Smooth muscle cell (in vitro differentiated cells): ENCODE data around the gene CHPF2. TPM values are rescaled to one million over a fixed set of nuclear protein-coding genes. Genes with fewer than 3 reads are reported as not detected.
A peak's percentile ranks its signal among the peaks of the same experiment; 100 is the strongest.

ENCODE experiments used
- DNase-seq: peaks from one replicate; lab custom pipeline; 2025; ENCODE audit not compliant: unreplicated experiment; lab: John Stamatoyannopoulos, UW
- H2AFZ ChIP-seq: fragments of 200-600 bp; sonication (generic); 2 replicates; pipeline ENCODE4 v1.6.0; 2016; ENCODE audit warnings: antibody characterized with exemption, low read depth, mild to moderate bottlenecking
- H3F3A ChIP-seq: fragments of 200-600 bp; sonication (generic); 2 replicates; pipeline ENCODE4 v1.6.0; 2017; ENCODE audit warnings: antibody characterized with exemption, low read depth
- H3K27ac ChIP-seq: fragments of 200-600 bp; sonication (generic); 2 replicates; pipeline ENCODE4 v1.5.1; 2016; ENCODE audit warnings: low read depth, mild to moderate bottlenecking
- H3K27me3 ChIP-seq: fragments of 200-600 bp; sonication (generic); 2 replicates; pipeline ENCODE4 v1.6.1; 2016; ENCODE audit warnings: low read depth, mild to moderate bottlenecking
- H3K36me3 ChIP-seq: fragments of 200-600 bp; sonication (generic); 2 replicates; pipeline ENCODE4 v1.5.1; 2016; ENCODE audit warnings: low read depth
- H3K4me1 ChIP-seq: fragments of 200-600 bp; sonication (generic); 2 replicates; pipeline ENCODE4 v1.5.1; 2016; ENCODE audit warnings: low read depth
- H3K4me2 ChIP-seq: fragments of 200-600 bp; sonication (generic); 2 replicates; pipeline ENCODE4 v1.6.0; 2016; ENCODE audit warnings: mild to moderate bottlenecking
- H3K4me3 ChIP-seq: fragments of 200-600 bp; sonication (generic); 2 replicates; pipeline ENCODE4 v1.5.1; 2016; ENCODE audit warnings: mild to moderate bottlenecking
- H3K79me2 ChIP-seq: fragments of 200-600 bp; sonication (generic); 2 replicates; pipeline ENCODE4 v1.6.0; 2016; ENCODE audit warnings: low read depth, mild to moderate bottlenecking
- H3K9ac ChIP-seq: fragments of 200-600 bp; sonication (generic); 2 replicates; pipeline ENCODE4 v1.6.0; 2016; ENCODE audit warnings: low read depth
- H3K9me3 ChIP-seq: fragments of 200-600 bp; sonication (generic); replicated peaks from 2 replicates; pipeline ENCODE4 v1.5.1; 2016; ENCODE audit warnings: low read depth
- H4K20me1 ChIP-seq: fragments of 200-600 bp; sonication (generic); 2 replicates; pipeline ENCODE4 v1.6.0; 2016; ENCODE audit warnings: low read depth
- CTCF ChIP-seq: fragments of 200-600 bp; sonication (generic); IDR thresholded peaks from 2 replicates; pipeline ENCODE4 v1.5.1; 2017; ENCODE audit warnings: borderline replicate concordance, mild to moderate bottlenecking, antibody characterized with exemption; ENCODE audit not compliant: insufficient read depth, poor library complexity, severe bottlenecking
- WGBS: methylation state at CpG from one replicate; pipeline ENCODE4 v1.1.7; 2016; ENCODE audit warnings: low lambda C conversion rate; 5-methylcytosine and 5-hydroxymethylcytosine counted together
- polyA plus RNA-seq: library from polyadenylated mRNA; unstranded; fragments of >200 nt; fragmentation: Nextera tagmentation; extraction: Ambion mirVana; gene quantifications from 2 replicates; pipeline ENCODE4 v1.2.1, GENCODE V29; 2016
- total RNA-seq: library from RNA; depleted of rRNA; stranded (reverse); fragments of >200 nt; gene quantifications from 2 replicates; pipeline ENCODE4 v1.2.3, GENCODE V29; 2014

Gene CHPF2
- total and polyA plus RNA-seq, 2 experiments from 2014 or later, result 42.3 to 70.8 TPM

- H3K27me3 ChIP-seq, result no peaks in the 10 kb centered on the region
- H3F3A ChIP-seq, result no peaks in the 10 kb centered on the region
- no peaks in the 10 kb centered on the region for H4K20me1 ChIP-seq
- TF ChIP-seq CTCF, result no peak
- no peaks in the 10 kb centered on the region for H3K36me3 ChIP-seq
- H3K4me2 ChIP-seq, result peak overlapping the region; percentile 99
- 18% methylated on average over 9 of the region's 9 CpGs for WGBS
- peak overlapping the region; percentile 90 for H2AFZ ChIP-seq
- peak overlapping the region; percentile 90 for H3K4me3 ChIP-seq
- no peak for DNase-seq
- H3K4me1 ChIP-seq, result peaks cover 39% of the 10 kb centered on the region
- H3K9me3 ChIP-seq, result no peaks in the 10 kb centered on the region
- peak overlapping the region; percentile 78 for H3K27ac ChIP-seq
- peaks cover 7% of the 10 kb centered on the region for H3K79me2 ChIP-seq
- peak overlapping the region; percentile 86 for H3K9ac ChIP-seq
Observed at GRCh38 chr7:151252561-151252835, 20.2 kb downstream of the CHPF2 start.

- peak overlapping the region; percentile 99 for H3K4me2 ChIP-seq
- H3K4me1 ChIP-seq, result peaks cover 39% of the 10 kb centered on the region
- H3K4me3 ChIP-seq, result peak overlapping the region; percentile 90
- no peaks in the 10 kb centered on the region for H4K20me1 ChIP-seq
- no peaks in the 10 kb centered on the region for H3K9me3 ChIP-seq
- no peak overlapping the region for H3K9ac ChIP-seq
- no peaks in the 10 kb centered on the region for H3K36me3 ChIP-seq
- DNase-seq, result no peak
- WGBS, result 50% methylated on average over 14 of the region's 17 CpGs
- H3K79me2 ChIP-seq, result peaks cover 1% of the 10 kb centered on the region
- H2AFZ ChIP-seq, result peak overlapping the region; percentile 90
- H3F3A ChIP-seq, result no peaks in the 10 kb centered on the region
- no peaks in the 10 kb centered on the region for H3K27me3 ChIP-seq
- no peak for TF ChIP-seq CTCF
- H3K27ac ChIP-seq, result peak overlapping the region; percentile 78
Observed at GRCh38 chr7:151252961-151253711, 20.9 kb downstream of the CHPF2 start.

- Histone ChIP-seq H3K4me2 (no peak overlapping the region), H3K79me2 (no peaks in the 10 kb centered on the region), H3K4me3 (no peak overlapping the region), H3K4me1 (peaks cover 36% of the 10 kb centered on the region), H3F3A (no peaks in the 10 kb centered on the region), H3K9me3 (no peaks in the 10 kb centered on the region), H2AFZ (no peak overlapping the region), H3K36me3 (no peaks in the 10 kb centered on the region), H4K20me1 (no peaks in the 10 kb centered on the region), H3K27ac (no peak overlapping the region), H3K9ac (no peak overlapping the region), H3K27me3 (peaks cover 4% of the 10 kb centered on the region)
- no peak for TF ChIP-seq CTCF
- DNase-seq, result no peak
- WGBS, result 85% methylated on average over 7 of the region's 7 CpGs
Observed at GRCh38 chr7:151254316-151254715, 22.0 kb downstream of the CHPF2 start.

GRCh38 chr7:151254851-151255250, 22.6 kb downstream of the CHPF2 start:
- Histone ChIP-seq H3K4me1 (peaks cover 31% of the 10 kb centered on the region), H3F3A (no peaks in the 10 kb centered on the region), H3K9me3 (no peaks in the 10 kb centered on the region), H3K9ac (no peak overlapping the region), H3K79me2 (no peaks in the 10 kb centered on the region), H3K27ac (no peak overlapping the region), H4K20me1 (no peaks in the 10 kb centered on the region), H3K4me3 (no peak overlapping the region), H3K27me3 (peaks cover 4% of the 10 kb centered on the region), H2AFZ (no peak overlapping the region), H3K36me3 (no peaks in the 10 kb centered on the region), H3K4me2 (no peak overlapping the region)
- TF ChIP-seq CTCF, result no peak
- DNase-seq, result no peak
- WGBS, result 97% methylated on average over 11 of the region's 11 CpGs
